B cell (primary cell): ENCODE measurements around the gene ERVH48-1. TPM values are rescaled to one million over a fixed set of nuclear protein-coding genes. Genes with fewer than 3 reads are reported as not detected.

Experiments used
- ATAC-seq: fragments of 200-7000 bp; cut with Tn5 transposase; one replicate; pipeline ENCODE4 v1.10.0; 2021; ENCODE audit warnings: low read depth, mild to moderate bottlenecking, moderate number of reproducible peaks, moderate library complexity
- CTCF ChIA-PET: fragments of 350-600 bp; sonication (Branson Sonifier 250); formaldehyde crosslinking; loops from one replicate; lab custom pipeline; 2021; ENCODE audit warnings: antibody characterized with exemption, inconsistent platforms; lab: Charles Lee
- POLR2A ChIA-PET: fragments of 350-600 bp; sonication (Branson Sonifier 250); formaldehyde crosslinking; loops from one replicate; lab custom pipeline; 2021; ENCODE audit warnings: antibody characterized with exemption; lab: Charles Lee
- DNase-seq: peaks from one replicate; pipeline ENCODE4 v3.0.0; 2013
- H2AFZ ChIP-seq: 2 replicates; pipeline ENCODE4 v1.6.1; 2012; ENCODE audit warnings: mild to moderate bottlenecking, low read depth, low read length; ENCODE audit not compliant: insufficient read depth, poor library complexity, severe bottlenecking
- H3K27ac ChIP-seq, 2 donors: 1 replicate in 1 of 2; 2 replicates in 1 of 2; pipeline ENCODE4 v1.5.1; 2012 to 2013; ENCODE audit warnings: low read length in 2 of 2, mild to moderate bottlenecking in 2 of 2, moderate library complexity in 1 of 2
- H3K27me3 ChIP-seq, 4 experiments: fragments of 200-600 bp in 1 of 4; sonication (generic) in 1 of 4; replicated peaks in 1 of 4; 1 replicate in 2 of 4; 2 replicates in 2 of 4; pipeline versions ENCODE4 v1.6.1 to v1.7.0; 2013 to 2016; ENCODE audit warnings: low read length in 3 of 4, mild to moderate bottlenecking in 2 of 4, mixed read lengths in 1 of 4, moderate library complexity in 1 of 4; ENCODE audit not compliant: insufficient read depth in 4 of 4, control insufficient read depth in 3 of 4; ENCODE audit errors: control extremely low read depth in 1 of 4
- H3K36me3 ChIP-seq, 2 experiments: replicated peaks in 1 of 2; 1 replicate in 1 of 2; 2 replicates in 1 of 2; pipeline versions ENCODE4 v1.6.1 to v1.7.1; 2013; ENCODE audit warnings: low read length in 1 of 2; ENCODE audit not compliant: insufficient read depth in 2 of 2, control insufficient read depth in 1 of 2; ENCODE audit errors: control extremely low read depth in 1 of 2, extremely low read depth in 1 of 2
- H3K4me1 ChIP-seq, 2 donors: fragments of 200-600 bp in 1 of 2; sonication (generic) in 1 of 2; 1 replicate in 1 of 2; 2 replicates in 1 of 2; pipeline versions ENCODE4 v1.5.1 to v1.6.1; 2013 to 2017; ENCODE audit warnings: low read length in 2 of 2; ENCODE audit not compliant: control insufficient read depth in 2 of 2, insufficient read depth in 2 of 2
- H3K4me2 ChIP-seq: replicated peaks from 2 replicates; pipeline ENCODE3; 2012; ENCODE audit warnings: mild to moderate bottlenecking, low read depth, low read length; ENCODE audit not compliant: poor library complexity, severe bottlenecking
- H3K4me3 ChIP-seq, 5 experiments: fragments of 200-600 bp in 1 of 5; sonication (generic) in 1 of 5; 1 replicate in 3 of 5; 2 replicates in 2 of 5; pipeline versions ENCODE4 v1.5.1 to v1.7.0; 2011 to 2016; ENCODE audit warnings: low read length in 4 of 5, mild to moderate bottlenecking in 4 of 5, low read depth in 2 of 5, control low read depth in 1 of 5, moderate library complexity in 1 of 5; ENCODE audit not compliant: insufficient read depth in 1 of 5; ENCODE audit errors: control extremely low read depth in 1 of 5, extremely low read depth in 1 of 5
- H3K79me2 ChIP-seq: fragments of 200-600 bp; sonication (generic); one replicate; pipeline ENCODE4 v1.6.0; 2016; ENCODE audit warnings: low read length; ENCODE audit not compliant: control insufficient read depth, insufficient read depth
- H3K9ac ChIP-seq: fragments of 200-600 bp; sonication (generic); 2 replicates; pipeline ENCODE4 v1.6.1; 2017; ENCODE audit warnings: mild to moderate bottlenecking, low read length, moderate library complexity
- H3K9me3 ChIP-seq, 3 donors: one replicate each; pipeline versions ENCODE4 v1.6.1 to v1.7.1; 2013; ENCODE audit warnings: low read length in 2 of 3; ENCODE audit not compliant: control insufficient read depth in 2 of 3, insufficient read depth in 1 of 3; ENCODE audit errors: control extremely low read depth in 1 of 3
- H4K20me1 ChIP-seq: 2 replicates; pipeline ENCODE4 v1.6.0; 2012; ENCODE audit warnings: mild to moderate bottlenecking, low read length; ENCODE audit not compliant: insufficient read depth, control insufficient read depth, poor library complexity, severe bottlenecking
- H3K27ac Mint-ChIP-seq: one replicate; pipeline ENCODE4 v1.8.0; 2021; ENCODE audit warnings: mixed read lengths
- H3K27me3 Mint-ChIP-seq: one replicate; pipeline ENCODE4 v1.8.0; 2021; ENCODE audit warnings: mixed read lengths
- H3K4me1 Mint-ChIP-seq: one replicate; pipeline ENCODE4 v1.8.0; 2021; ENCODE audit warnings: mixed read lengths
- H3K4me3 Mint-ChIP-seq: one replicate; pipeline ENCODE4 v1.8.0; 2021; ENCODE audit warnings: mixed read lengths
- H3K9me3 Mint-ChIP-seq: one replicate; pipeline ENCODE4 v1.8.0; 2022; ENCODE audit warnings: mixed read lengths; ENCODE audit not compliant: insufficient read depth
- EZH2 ChIP-seq: IDR thresholded peaks from 2 replicates; pipeline ENCODE4 v1.6.1; 2012; ENCODE audit warnings: borderline replicate concordance, low read depth, mild to moderate bottlenecking, moderate library complexity, low read length; ENCODE audit not compliant: insufficient read depth, poor library complexity, severe bottlenecking
- WGBS: methylation state at CpG from one replicate; pipeline ENCODE4 v1.1.5; 2013; ENCODE audit warnings: missing lambda C conversion rate; ENCODE audit not compliant: insufficient coverage; 5-methylcytosine and 5-hydroxymethylcytosine counted together
- intact Hi-C: fragments of 100-400 bp; cut with micrococcal nuclease; formaldehyde crosslinking; loops from one replicate; pipeline ENCODE4 v1.10.0; 2022
- polyA plus RNA-seq: library from polyadenylated mRNA; depleted of rRNA; stranded (reverse); fragments of >200 nt; gene quantifications from 2 replicates; pipeline ENCODE4 v1.2.3, GENCODE V29; 2012
- total RNA-seq, 2 donors: library from RNA; stranded (reverse); fragments of 120-200 nt in 1 of 2; gene quantifications; 1 replicate in 1 of 2; 2 replicates in 1 of 2; pipeline versions ENCODE4 v1.2.3 to v1.2.4, GENCODE V29; 2013 to 2022
- TF ChIP-seq, protein P1 (sequence below): fragments of 200-600 bp; IDR thresholded peaks from one replicate; pipeline ENCODE4 v1.8.0; 2022; ENCODE audit warnings: antibody characterized with exemption, mild to moderate bottlenecking

Gene ERVH48-1
- total and polyA plus RNA-seq, 2 donors (not counting 1 experiment from before 2014, with no cell fraction given) = not detected

DNA sequence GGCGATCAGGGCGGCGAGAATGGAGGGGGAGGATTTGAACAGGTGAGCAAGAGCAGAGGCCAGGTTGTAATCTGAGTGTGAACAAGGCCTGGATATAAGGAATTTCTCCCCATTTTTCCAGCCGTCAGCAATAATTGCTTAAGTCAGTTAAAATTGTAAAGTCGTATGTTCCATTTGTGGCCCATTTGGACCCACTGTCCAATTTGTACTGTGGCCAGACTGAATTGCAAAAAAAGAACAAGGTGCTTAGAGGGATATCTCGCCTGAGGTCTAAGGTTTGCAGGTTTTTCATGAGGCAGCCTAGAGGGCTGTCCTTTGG, 1.0 kb downstream of the ERVH48-1 start:
- WGBS = 94% methylated on average over 3 of the region's 6 CpGs
- ChIA-PET CTCF (no interaction called here), POLR2A (no interaction called here)
- TF ChIP-seq, protein P1, sequence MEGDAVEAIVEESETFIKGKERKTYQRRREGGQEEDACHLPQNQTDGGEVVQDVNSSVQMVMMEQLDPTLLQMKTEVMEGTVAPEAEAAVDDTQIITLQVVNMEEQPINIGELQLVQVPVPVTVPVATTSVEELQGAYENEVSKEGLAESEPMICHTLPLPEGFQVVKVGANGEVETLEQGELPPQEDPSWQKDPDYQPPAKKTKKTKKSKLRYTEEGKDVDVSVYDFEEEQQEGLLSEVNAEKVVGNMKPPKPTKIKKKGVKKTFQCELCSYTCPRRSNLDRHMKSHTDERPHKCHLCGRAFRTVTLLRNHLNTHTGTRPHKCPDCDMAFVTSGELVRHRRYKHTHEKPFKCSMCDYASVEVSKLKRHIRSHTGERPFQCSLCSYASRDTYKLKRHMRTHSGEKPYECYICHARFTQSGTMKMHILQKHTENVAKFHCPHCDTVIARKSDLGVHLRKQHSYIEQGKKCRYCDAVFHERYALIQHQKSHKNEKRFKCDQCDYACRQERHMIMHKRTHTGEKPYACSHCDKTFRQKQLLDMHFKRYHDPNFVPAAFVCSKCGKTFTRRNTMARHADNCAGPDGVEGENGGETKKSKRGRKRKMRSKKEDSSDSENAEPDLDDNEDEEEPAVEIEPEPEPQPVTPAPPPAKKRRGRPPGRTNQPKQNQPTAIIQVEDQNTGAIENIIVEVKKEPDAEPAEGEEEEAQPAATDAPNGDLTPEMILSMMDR = no peak
- no peak for TF ChIP-seq EZH2
- ATAC-seq (no peak), DNase-seq (no peak)
- intact Hi-C loops = loop anchor here (10.0 kb wide), 1 partner anchor 330 kb away; no protein-coding TSS in a partner anchor
- H3K27ac ChIP-seq = no peak overlapping the region
- H4K20me1 ChIP-seq = no peaks in the 10 kb centered on the region
- no peaks in the 10 kb centered on the region for H3K9me3 ChIP-seq
- Mint-ChIP-seq H3K4me1 (peaks cover 14% of the 10 kb centered on the region), H3K27ac (peak overlapping the region; percentile 50), H3K9me3 (no peaks in the 10 kb centered on the region), H3K27me3 (no peaks in the 10 kb centered on the region), H3K4me3 (peak overlapping the region; percentile 15)
- peak overlapping the region; percentile 71 for H3K4me2 ChIP-seq
- no peak overlapping the region for H3K4me3 ChIP-seq
- H3K36me3 ChIP-seq = no peaks in the 10 kb centered on the region
- H3K4me1 ChIP-seq = peaks cover 11 to 12% of the 10 kb centered on the region in 2 donors
- no peaks in the 10 kb centered on the region for H3K79me2 ChIP-seq
- H2AFZ ChIP-seq = peak overlapping the region; percentile 64
- no peaks in the 10 kb centered on the region for H3K27me3 ChIP-seq
- H3K9ac ChIP-seq = no peak overlapping the region

DNA sequence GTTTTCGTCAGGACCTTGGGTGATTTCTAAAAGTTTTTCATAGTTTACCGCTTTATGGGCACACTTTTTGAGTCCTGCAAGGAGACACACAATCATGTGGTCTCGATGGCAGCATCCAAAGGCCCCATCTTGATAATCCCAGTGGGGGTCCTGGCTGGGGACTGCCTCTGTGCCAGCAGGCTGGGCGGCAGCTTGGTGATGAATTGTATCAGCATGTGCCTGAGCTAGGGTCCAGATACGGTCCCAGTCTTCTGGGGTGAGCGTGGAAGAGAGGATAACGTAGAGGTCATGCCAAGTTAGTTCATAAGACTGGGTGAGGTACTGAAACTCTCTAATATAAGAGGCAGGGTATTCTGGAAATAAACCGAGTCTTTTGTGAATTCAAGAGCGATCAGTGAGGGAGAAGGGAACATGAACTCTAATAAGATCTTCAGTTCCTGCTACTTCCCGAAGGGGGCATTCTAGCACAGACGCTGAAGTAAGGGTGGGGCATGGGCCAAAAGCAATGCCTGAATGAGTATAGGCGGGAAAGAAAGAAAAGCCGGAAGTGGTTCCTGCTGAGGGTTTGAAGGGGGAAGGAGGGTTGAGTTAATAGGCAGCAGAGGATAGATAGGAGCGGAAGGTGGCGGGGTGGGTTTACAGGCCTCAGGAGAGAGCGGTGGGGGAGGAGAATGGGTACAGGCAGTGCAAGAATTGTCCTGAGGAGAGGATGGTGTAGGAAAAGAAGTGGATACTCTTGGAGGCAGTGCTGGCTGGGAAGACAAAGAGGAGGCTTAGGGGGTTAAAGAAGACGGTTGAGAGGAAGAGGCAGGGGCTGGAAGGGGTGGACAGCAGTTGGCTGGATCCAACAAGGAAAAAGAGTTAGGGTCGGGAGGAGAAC, 1.6 kb downstream of the ERVH48-1 start:
- intact Hi-C loops = loop anchor here (10.0 kb wide), 1 partner anchor 329 kb away; no protein-coding TSS in a partner anchor
- H3K36me3 ChIP-seq = no peaks in the 10 kb centered on the region
- H3K27ac ChIP-seq = no peak overlapping the region
- ATAC-seq = peak; percentile 96
- ChIA-PET CTCF (interaction anchor here (1.2 kb wide), 1 partner anchor 13 kb away, joined by 3 read pairs; no protein-coding TSS in a partner anchor), POLR2A (interaction anchor here (0.6 kb wide), 1 partner anchor 107 kb away, joined by 4 read pairs; no protein-coding TSS in a partner anchor)
- H3K9ac ChIP-seq = no peak overlapping the region
- DNase-seq = peak; percentile 84
- H2AFZ ChIP-seq = peak overlapping the region; percentile 64
- H3K79me2 ChIP-seq = no peaks in the 10 kb centered on the region
- Mint-ChIP-seq H3K4me1 (peaks cover 14% of the 10 kb centered on the region), H3K27ac (peak overlapping the region; percentile 21), H3K27me3 (no peaks in the 10 kb centered on the region), H3K9me3 (no peaks in the 10 kb centered on the region), H3K4me3 (peak overlapping the region; percentile 15)
- no peaks in the 10 kb centered on the region for H3K27me3 ChIP-seq
- TF ChIP-seq, protein P1 = peak; percentile 78
- no peak for TF ChIP-seq EZH2
- H3K4me3 ChIP-seq = peak overlapping the region in 1 of 5 experiments; percentile 4
- H4K20me1 ChIP-seq = no peaks in the 10 kb centered on the region
- 30% methylated on average over 17 of the region's 18 CpGs for WGBS
- H3K4me2 ChIP-seq = peak overlapping the region; percentile 71
- H3K4me1 ChIP-seq = peaks cover 11 to 12% of the 10 kb centered on the region in 2 donors
- no peaks in the 10 kb centered on the region for H3K9me3 ChIP-seq
